ENCODE data around the gene PCDHGA1. TPM values are rescaled to one million over a fixed set of nuclear protein-coding genes. Genes with fewer than 3 reads are reported as not detected.
A peak's percentile ranks its signal among the peaks of the same experiment; 100 is the strongest.

Gene PCDHGA1
- total RNA-seq, 1 donor from 2014 or later: 0.09 TPM

DNA sequence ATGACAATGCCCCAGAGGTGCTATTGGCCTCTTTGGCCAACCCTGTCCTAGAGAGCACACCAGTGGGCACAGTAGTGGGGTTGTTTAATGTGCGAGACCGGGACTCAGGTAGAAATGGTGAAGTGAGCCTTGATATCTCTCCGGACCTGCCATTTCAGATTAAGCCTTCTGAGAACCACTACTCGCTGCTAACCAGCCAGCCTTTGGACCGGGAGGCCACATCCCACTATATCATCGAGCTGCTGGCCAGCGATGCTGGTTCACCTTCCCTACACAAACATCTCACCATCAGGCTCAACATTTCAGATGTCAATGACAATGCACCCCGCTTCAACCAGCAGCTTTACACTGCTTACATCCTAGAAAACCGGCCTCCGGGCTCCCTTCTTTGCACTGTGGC lies 160.0 kb downstream of the PCDHGA1 start:
- H3K4me1 Mint-ChIP-seq (ENCODE audit: low read depth): peaks cover 4% of the 10 kb centered on the region
- no peaks in the 10 kb centered on the region for H3K9me3 Mint-ChIP-seq
- intact Hi-C loops (cut with micrococcal nuclease): no loop called here
- H3K36me3 Mint-ChIP-seq (ENCODE audit: low read depth): no peaks in the 10 kb centered on the region
- H3K27me3 Mint-ChIP-seq (ENCODE audit: low read depth): peaks cover 64% of the 10 kb centered on the region
- DNase-seq (ENCODE audit: low spot score): no peak
- no peak overlapping the region for H3K27ac Mint-ChIP-seq
- H3K4me3 Mint-ChIP-seq (ENCODE audit: low read depth): no peak overlapping the region

DNA sequence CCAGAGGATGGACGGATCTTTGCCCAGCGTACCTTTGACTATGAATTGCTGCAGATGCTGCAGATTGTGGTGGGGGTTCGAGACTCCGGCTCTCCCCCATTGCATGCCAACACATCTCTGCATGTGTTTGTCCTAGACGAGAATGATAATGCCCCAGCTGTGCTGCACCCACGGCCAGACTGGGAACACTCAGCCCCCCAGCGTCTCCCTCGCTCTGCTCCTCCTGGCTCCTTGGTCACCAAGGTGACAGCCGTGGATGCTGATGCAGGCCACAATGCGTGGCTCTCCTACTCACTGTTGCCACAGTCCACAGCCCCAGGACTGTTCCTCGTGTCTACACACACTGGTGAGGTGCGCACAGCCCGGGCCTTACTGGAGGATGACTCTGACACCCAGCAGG lies 160.5 kb downstream of the PCDHGA1 start:
- intact Hi-C loops (cut with micrococcal nuclease): no loop called here
- Mint-ChIP-seq H3K27me3 (ENCODE audit: low read depth) (peaks cover 65% of the 10 kb centered on the region), H3K27ac (no peak overlapping the region), H3K4me3 (ENCODE audit: low read depth) (no peak overlapping the region), H3K4me1 (ENCODE audit: low read depth) (peaks cover 4% of the 10 kb centered on the region), H3K36me3 (ENCODE audit: low read depth) (no peaks in the 10 kb centered on the region), H3K9me3 (no peaks in the 10 kb centered on the region)
- DNase-seq (ENCODE audit: low spot score): no peak

DNA sequence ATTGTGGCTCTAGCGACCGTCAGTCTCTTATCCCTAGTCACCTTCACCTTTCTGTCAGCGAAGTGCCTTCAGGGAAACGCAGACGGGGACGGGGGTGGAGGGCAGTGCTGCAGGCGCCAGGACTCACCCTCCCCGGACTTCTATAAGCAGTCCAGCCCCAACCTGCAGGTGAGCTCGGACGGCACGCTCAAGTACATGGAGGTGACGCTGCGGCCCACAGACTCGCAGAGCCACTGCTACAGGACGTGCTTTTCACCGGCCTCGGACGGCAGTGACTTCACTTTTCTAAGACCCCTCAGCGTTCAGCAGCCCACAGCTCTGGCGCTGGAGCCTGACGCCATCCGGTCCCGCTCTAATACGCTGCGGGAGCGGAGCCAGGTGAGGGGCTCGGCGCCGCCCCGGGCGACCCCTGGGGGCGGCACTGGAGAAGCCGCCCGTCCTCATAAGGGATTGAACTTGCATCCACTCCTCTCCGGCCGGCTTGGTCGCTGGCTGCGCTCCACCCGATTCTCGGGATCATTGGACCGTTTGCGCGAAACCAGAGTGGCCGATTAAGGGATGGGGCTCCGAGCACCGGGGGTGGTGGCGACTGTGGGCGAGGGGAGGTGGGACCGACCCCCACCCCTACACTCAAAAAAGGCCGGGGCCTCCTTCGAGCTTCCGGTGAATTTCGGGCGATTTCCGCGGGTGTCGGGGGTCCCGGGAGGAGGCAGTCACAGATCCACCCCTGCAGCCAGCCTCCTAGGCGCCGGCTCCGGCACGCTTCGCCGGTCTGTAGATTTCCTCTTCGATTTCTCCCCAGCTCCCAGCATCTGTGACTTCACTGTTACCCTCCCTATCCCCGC lies 161.2 kb downstream of the PCDHGA1 start:
- Mint-ChIP-seq H3K4me3 (ENCODE audit: low read depth) (peak overlapping the region; percentile 32), H3K4me1 (ENCODE audit: low read depth) (peaks cover 4% of the 10 kb centered on the region), H3K27me3 (ENCODE audit: low read depth) (peaks cover 59% of the 10 kb centered on the region), H3K36me3 (ENCODE audit: low read depth) (no peaks in the 10 kb centered on the region), H3K9me3 (no peaks in the 10 kb centered on the region), H3K27ac (no peak overlapping the region)
- intact Hi-C loops (cut with micrococcal nuclease): no loop called here
- no peak for DNase-seq (ENCODE audit: low spot score)

DNA sequence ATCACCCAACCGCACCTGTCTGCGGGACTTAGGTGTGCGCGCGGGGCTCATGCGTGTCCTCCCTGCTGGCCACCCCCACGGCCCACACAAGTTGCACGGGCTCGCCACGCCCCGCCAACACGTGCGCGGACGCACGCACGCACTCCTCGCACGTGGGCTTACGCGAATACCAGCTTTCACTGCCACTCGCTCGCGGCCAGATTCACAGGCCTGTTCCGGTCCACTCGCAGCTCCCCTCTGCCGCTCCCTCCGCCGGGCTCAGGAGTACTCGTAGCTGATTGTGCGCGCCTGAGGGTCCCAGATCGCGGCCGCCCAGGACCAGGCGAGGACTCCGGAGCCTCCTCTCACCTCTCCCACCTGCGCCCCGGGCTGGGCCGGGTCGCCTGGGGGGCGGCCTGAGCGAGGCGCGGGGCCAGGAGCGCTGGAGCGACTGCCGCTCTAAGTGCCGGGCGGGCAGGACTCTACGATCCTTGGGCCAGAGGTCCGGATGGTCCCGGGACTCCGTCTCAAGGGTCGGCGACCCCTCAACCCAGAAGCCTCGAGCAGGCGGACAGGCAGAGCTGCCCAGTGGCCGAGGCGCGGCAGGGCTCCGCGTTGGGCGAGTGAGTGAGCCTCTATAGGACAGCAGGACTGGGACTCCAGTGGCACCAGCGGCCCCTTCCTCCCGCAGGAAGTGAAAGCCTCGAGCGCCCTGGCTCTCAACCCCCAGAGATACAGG lies 162.0 kb downstream of the PCDHGA1 start:
- no peak for DNase-seq (ENCODE audit: low spot score)
- no peak overlapping the region for H3K27ac Mint-ChIP-seq
- intact Hi-C loops (cut with micrococcal nuclease): no loop called here
- peak overlapping the region; percentile 32 for H3K4me3 Mint-ChIP-seq (ENCODE audit: low read depth)
- H3K4me1 Mint-ChIP-seq (ENCODE audit: low read depth): peaks cover 4% of the 10 kb centered on the region
- H3K9me3 Mint-ChIP-seq: no peaks in the 10 kb centered on the region
- H3K36me3 Mint-ChIP-seq (ENCODE audit: low read depth): no peaks in the 10 kb centered on the region
- peaks cover 53% of the 10 kb centered on the region for H3K27me3 Mint-ChIP-seq (ENCODE audit: low read depth)

DNA sequence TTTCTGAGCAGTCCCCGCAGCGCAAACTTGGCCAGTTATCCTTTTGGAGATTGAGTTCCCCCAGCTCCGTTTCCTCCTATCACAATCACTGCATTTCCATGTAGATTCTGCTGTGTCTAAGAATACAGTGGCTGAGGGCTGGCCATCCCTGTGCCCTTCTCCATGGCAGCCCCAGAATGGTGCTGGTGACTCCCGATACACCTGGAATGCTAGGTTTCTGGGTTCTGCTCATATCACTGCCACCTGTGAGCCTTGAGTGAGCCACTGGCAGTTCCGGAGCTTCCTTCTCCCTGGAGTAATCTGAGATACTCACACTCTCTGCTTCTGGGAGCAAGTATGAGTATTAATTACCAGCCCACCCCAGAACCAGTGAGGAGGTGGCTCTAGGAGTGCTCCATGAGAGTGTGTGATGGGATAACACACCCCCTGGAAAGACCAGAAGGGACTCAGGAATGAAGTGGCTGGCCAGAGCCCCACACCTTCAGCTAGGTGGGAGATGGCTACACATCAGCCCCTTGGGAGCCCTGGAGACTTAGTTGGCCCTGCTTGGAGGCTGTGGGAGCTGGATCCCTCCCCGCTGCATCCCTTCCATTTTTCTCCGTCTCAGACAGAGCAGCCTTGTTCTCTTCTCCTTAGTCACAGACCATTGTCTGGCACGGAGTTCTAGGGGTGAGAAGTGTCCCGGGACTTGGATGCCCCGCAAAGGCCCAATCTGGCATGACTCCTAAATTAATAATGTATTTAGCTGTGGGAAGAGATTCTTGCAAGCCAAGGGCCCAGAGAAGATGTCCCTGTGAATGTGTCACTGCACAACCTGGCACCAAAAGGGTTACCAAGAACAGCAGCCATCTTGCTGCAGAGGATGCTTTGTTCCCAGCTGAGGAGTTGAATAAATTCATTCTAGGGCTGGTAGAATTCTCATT lies 163.4 kb downstream of the PCDHGA1 start:
- H3K36me3 Mint-ChIP-seq (ENCODE audit: low read depth): no peaks in the 10 kb centered on the region
- H3K4me1 Mint-ChIP-seq (ENCODE audit: low read depth): peaks cover 4% of the 10 kb centered on the region
- no peak overlapping the region for H3K4me3 Mint-ChIP-seq (ENCODE audit: low read depth)
- DNase-seq (ENCODE audit: low spot score): no peak
- no peaks in the 10 kb centered on the region for H3K9me3 Mint-ChIP-seq
- intact Hi-C loops (cut with micrococcal nuclease): no loop called here
- H3K27me3 Mint-ChIP-seq (ENCODE audit: low read depth): peaks cover 52% of the 10 kb centered on the region
- H3K27ac Mint-ChIP-seq: no peak overlapping the region

DNA sequence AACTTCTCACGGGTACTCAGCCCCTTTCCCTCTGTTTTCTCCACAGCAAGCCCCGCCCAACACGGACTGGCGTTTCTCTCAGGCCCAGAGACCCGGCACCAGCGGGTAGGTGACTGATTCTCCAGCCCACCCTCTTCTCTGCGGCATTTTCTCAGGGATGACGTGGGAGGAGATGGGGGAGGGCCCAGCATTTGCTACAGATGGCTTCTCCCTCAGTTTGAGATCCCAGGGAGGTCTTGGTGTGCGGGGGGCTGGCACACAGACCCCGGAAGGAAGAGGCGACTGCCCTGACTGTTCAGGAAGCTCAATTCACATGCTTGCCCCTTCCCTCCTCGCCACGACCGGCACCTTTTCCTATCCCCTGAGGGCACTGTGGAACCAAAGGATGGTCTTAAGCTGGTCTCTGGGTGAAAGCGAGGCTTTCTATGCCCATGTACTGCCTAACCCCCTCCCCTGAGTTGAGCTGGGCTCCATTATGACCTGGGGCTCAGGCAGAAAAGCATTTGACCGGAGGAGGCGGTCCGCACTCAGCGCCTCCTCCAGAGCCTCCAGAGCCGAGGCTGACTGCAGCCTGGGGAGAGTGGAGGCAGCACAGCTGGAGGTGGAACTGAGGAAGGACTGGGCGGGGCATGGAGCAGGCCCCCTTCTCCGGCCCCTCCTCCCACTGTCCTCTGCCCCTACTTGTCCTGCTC lies 164.6 kb downstream of the PCDHGA1 start:
- intact Hi-C loops (cut with micrococcal nuclease): no loop called here
- Mint-ChIP-seq H3K4me1 (ENCODE audit: low read depth) (peaks cover 4% of the 10 kb centered on the region), H3K27me3 (ENCODE audit: low read depth) (peaks cover 52% of the 10 kb centered on the region), H3K36me3 (ENCODE audit: low read depth) (no peaks in the 10 kb centered on the region), H3K4me3 (ENCODE audit: low read depth) (no peak overlapping the region), H3K27ac (no peak overlapping the region), H3K9me3 (no peaks in the 10 kb centered on the region)
- DNase-seq (ENCODE audit: low spot score): no peak

DNA sequence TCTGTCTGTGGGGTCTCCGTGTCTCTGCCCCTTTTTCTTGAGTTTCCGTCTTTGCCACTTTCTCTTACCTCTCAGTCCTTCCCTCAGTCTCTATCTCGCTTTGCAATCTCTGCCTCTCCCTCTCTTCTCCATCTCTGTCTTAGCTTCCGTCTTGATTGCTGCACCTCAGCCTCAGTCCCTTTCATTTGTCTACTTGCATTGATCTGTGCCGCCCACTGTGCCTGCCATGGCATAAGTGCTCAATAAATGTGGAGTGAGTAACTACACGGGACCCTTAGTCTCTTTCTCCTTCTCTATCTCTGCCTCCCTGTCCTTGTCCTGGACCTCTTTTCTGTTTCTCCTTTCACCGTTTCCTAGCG lies 165.1 kb downstream of the PCDHGA1 start:
- no peak for DNase-seq (ENCODE audit: low spot score)
- no peaks in the 10 kb centered on the region for H3K36me3 Mint-ChIP-seq (ENCODE audit: low read depth)
- intact Hi-C loops (cut with micrococcal nuclease): no loop called here
- H3K4me3 Mint-ChIP-seq (ENCODE audit: low read depth): no peak overlapping the region
- no peak overlapping the region for H3K27ac Mint-ChIP-seq
- no peaks in the 10 kb centered on the region for H3K9me3 Mint-ChIP-seq
- peaks cover 4% of the 10 kb centered on the region for H3K4me1 Mint-ChIP-seq (ENCODE audit: low read depth)
- peaks cover 47% of the 10 kb centered on the region for H3K27me3 Mint-ChIP-seq (ENCODE audit: low read depth)

DNA sequence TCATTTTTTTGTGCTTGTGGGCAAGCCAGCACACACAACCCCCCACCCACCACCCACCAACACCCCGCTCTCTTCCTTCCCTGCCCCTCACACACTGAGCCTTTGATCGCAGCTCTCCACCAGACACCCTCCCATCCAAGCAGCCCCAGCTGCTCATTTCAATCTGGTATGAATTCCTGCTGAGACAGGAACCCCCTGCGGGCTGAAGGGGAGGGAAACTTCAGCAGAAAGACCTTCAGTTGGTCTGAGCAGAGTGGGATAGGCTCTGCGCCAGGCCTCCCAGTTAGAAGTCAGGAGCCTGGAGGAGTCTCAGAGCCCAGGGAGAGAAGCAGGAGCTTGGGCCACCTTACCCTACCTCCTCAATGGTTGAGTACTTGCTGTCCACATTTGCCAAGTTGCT lies 165.7 kb downstream of the PCDHGA1 start:
- H3K9me3 Mint-ChIP-seq: no peaks in the 10 kb centered on the region
- no peaks in the 10 kb centered on the region for H3K36me3 Mint-ChIP-seq (ENCODE audit: low read depth)
- intact Hi-C loops (cut with micrococcal nuclease): no loop called here
- H3K27ac Mint-ChIP-seq: no peak overlapping the region
- H3K27me3 Mint-ChIP-seq (ENCODE audit: low read depth): peaks cover 41% of the 10 kb centered on the region
- no peak for DNase-seq (ENCODE audit: low spot score)
- no peak overlapping the region for H3K4me3 Mint-ChIP-seq (ENCODE audit: low read depth)
- peaks cover 4% of the 10 kb centered on the region for H3K4me1 Mint-ChIP-seq (ENCODE audit: low read depth)

DNA sequence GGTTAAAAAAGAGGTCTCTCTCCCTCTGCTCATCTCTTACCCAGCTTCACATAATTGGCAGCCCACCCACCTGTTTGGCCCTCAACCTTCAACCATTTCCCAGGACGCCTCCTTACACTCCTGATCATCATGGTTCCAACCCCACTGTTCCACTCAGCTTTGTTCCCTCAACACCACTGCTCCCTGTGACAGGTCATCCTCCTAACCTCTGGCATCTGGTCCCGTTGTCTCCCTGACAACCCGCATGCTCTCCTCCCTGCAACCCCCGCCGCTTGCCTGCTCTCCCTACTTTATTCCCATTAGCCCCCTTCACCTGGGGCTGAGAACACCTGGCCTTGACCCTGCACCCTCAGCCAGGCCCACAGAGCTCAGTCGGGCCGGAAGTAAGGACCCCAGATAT lies 171.4 kb downstream of the PCDHGA1 start:
- Mint-ChIP-seq H3K4me1 (ENCODE audit: low read depth) (no peaks in the 10 kb centered on the region), H3K27ac (no peak overlapping the region), H3K9me3 (no peaks in the 10 kb centered on the region), H3K4me3 (ENCODE audit: low read depth) (no peak overlapping the region), H3K27me3 (ENCODE audit: low read depth) (peaks cover 9% of the 10 kb centered on the region), H3K36me3 (ENCODE audit: low read depth) (no peaks in the 10 kb centered on the region)
- no peak for DNase-seq (ENCODE audit: low spot score)
- intact Hi-C loops (cut with micrococcal nuclease): no loop called here

DNA sequence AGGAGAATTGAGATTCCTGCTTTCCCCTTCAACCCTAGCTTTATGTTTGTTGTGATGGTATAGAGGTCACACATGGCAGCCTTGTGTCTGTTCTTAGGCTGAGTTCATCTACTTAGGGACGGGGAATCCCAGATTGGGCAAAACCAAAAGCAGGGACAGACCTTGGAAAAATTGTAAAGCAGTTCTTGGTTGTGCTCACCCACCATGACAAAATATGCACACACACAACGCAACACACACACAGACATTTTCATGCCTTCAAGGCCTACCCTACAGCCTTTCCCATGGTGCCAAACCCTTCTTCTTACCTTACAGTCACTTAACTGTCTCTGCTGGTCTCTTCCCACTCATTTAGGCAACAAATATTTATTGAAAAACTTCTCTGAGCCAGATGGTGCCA lies 173.4 kb downstream of the PCDHGA1 start:
- no peak overlapping the region for H3K27ac Mint-ChIP-seq
- intact Hi-C loops (cut with micrococcal nuclease): no loop called here
- peaks cover 2% of the 10 kb centered on the region for H3K27me3 Mint-ChIP-seq (ENCODE audit: low read depth)
- H3K36me3 Mint-ChIP-seq (ENCODE audit: low read depth): no peaks in the 10 kb centered on the region
- H3K4me1 Mint-ChIP-seq (ENCODE audit: low read depth): peaks cover 2% of the 10 kb centered on the region
- H3K4me3 Mint-ChIP-seq (ENCODE audit: low read depth): no peak overlapping the region
- H3K9me3 Mint-ChIP-seq: no peaks in the 10 kb centered on the region
- no peak for DNase-seq (ENCODE audit: low spot score)

DNA sequence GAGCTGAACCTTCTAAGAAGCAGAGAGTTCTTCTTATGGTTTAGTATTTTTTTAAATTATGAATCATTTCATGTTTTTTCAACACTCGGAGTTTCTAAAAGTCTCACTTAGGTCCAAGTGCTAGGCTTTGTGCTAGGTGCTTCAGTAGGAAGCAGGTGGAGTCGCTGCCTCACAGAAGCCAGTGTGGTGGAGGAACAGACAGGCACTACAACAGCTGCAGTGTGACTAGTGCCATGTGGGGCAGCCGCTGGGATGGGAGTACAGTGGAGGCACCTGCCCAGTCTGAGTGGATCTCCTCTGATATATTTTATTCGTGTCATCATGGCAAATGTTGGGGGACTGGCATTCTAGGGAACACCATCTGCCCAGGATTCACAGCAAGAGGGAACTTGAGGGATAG lies 173.9 kb downstream of the PCDHGA1 start:
- no peak for DNase-seq (ENCODE audit: low spot score)
- Mint-ChIP-seq H3K9me3 (no peaks in the 10 kb centered on the region), H3K27ac (no peak overlapping the region), H3K27me3 (ENCODE audit: low read depth) (no peaks in the 10 kb centered on the region), H3K36me3 (ENCODE audit: low read depth) (no peaks in the 10 kb centered on the region), H3K4me1 (ENCODE audit: low read depth) (peaks cover 4% of the 10 kb centered on the region), H3K4me3 (ENCODE audit: low read depth) (no peak overlapping the region)
- intact Hi-C loops (cut with micrococcal nuclease): no loop called here

DNA sequence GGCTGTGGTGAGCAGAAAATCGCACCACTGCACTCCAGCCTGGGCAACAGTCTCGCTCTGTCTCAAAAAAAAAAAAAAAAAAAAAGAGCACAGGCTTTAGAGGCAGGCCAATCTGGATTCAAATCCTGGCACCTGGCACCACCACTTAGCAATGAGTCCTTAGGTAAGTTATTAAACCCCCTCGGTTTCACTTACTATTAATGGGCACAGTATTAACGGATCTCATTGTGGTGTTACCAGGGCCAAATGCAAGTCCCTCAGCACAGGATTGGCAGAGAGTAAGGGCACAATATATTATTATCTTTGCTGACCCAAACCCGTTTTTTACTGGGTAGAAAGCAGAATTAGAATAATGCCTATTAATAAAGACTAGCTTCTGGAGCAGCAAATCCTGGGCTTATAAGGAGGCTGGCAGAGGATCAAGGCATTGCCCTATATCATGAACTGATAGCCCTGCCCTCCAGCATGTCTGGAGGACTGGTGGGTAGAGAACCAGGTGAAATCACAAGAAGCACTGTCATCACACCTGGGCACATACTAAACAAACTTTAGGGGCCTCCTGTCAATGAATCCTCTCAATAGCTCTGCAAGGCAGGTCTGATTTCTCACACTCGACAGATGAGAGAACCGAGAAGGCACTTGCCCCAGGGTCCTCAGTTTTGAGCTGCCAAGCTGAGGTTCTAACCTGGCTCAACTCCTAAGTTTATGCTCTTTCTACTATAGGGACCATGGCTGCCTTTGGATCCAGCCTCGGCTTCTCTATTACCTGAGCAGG lies 176.3 kb downstream of the PCDHGA1 start:
- Mint-ChIP-seq H3K4me1 (ENCODE audit: low read depth) (peaks cover 9% of the 10 kb centered on the region), H3K27ac (no peak overlapping the region), H3K36me3 (ENCODE audit: low read depth) (no peaks in the 10 kb centered on the region), H3K27me3 (ENCODE audit: low read depth) (no peaks in the 10 kb centered on the region), H3K9me3 (no peaks in the 10 kb centered on the region), H3K4me3 (ENCODE audit: low read depth) (no peak overlapping the region)
- intact Hi-C loops (cut with micrococcal nuclease): no loop called here
- DNase-seq (ENCODE audit: low spot score): no peak

Data from activated T-helper 2 cell treated with anti-CD3 and anti-CD28 coated beads, Interferon-gamma antibody, Interleukin-2, Interleukin-4, amounts not matched to agents 10 μg/mL and 5 μg/mL and 100 μg/mL, durations not matched to agents 14 hours and 24 hours and 36 hours (primary cell).